ENCODE results near the gene HOXC11.

Gene HOXC11

GRCh38 chr12:53972722-53973235 is at the start of gene HOXC11:
Gene HOXC11, plus strand, starts transcription at chr12:53973126. Its CDS starts 116 bp downstream, at chr12:53973242.
- DNase-seq: no peak

- DNase-seq: no peak
These were observed 48.2 kb upstream of the HOXC11 start for GRCh38 chr12:53924521-53925405.

GRCh38 chr12:53927220-53928029 is 45.5 kb upstream of the HOXC11 start:
- DNase-seq: no peak

GRCh38 chr12:53928054-53928835 is 44.7 kb upstream of the HOXC11 start:
- DNase-seq: no peak

- no peak for DNase-seq
These were observed 43.4 kb upstream of the HOXC11 start for GRCh38 chr12:53929527-53929926.

- DNase-seq: no peak
These were observed 42.2 kb upstream of the HOXC11 start for GRCh38 chr12:53930591-53931255.

- no peak for DNase-seq
These were observed 40.9 kb upstream of the HOXC11 start for GRCh38 chr12:53931844-53932581.

GRCh38 chr12:53932915-53933314 is 40.0 kb upstream of the HOXC11 start:
- no peak for DNase-seq

- no peak for DNase-seq
These were observed 37.3 kb upstream of the HOXC11 start for GRCh38 chr12:53935383-53936341.

- no peak for DNase-seq
These were observed 35.8 kb upstream of the HOXC11 start for GRCh38 chr12:53937099-53937498.

- DNase-seq: no peak
These were observed 35.2 kb upstream of the HOXC11 start for GRCh38 chr12:53937596-53938325.

GRCh38 chr12:53938326-53939140 is 34.4 kb upstream of the HOXC11 start, which contains the start of gene HOXC13:
Gene HOXC13, plus strand, starts transcription at chr12:53938831. Its CDS starts 76 bp downstream, at chr12:53938907.
- DNase-seq: no peak

- DNase-seq: no peak
These were observed 33.5 kb upstream of the HOXC11 start for GRCh38 chr12:53939141-53940108.

- DNase-seq: no peak
These were observed 32.4 kb upstream of the HOXC11 start for GRCh38 chr12:53940443-53941014.

GRCh38 chr12:53941187-53941586 is 31.7 kb upstream of the HOXC11 start:
- no peak for DNase-seq
